ENCODE data around the gene FBXO22. TPM values are rescaled to one million over a fixed set of nuclear protein-coding genes. Genes with fewer than 3 reads are reported as not detected.

Gene FBXO22
- total and polyA plus RNA-seq, 12 donors: 3.8 to 23.4 (median 18.4) TPM

GRCh38 chr15:75948761-75949296 is 45.2 kb downstream of the FBXO22 start:
- Histone ChIP-seq H3K27me3 (peaks cover 0 to 65% (median 17%) of the 10 kb centered on the region in 7 donors), H3K4me3 (no peak overlapping the region), H3K9me3 (no peaks in the 10 kb centered on the region), H3K27ac (no peak overlapping the region), H3K4me1 (no peaks in the 10 kb centered on the region), H3K36me3 (no peaks in the 10 kb centered on the region)
- intact Hi-C loops (cut with DNase I): no loop called here
- ATAC-seq (no peak), DNase-seq (no peak)
- 81 to 82% methylated on average over 8 of the region's 8 CpGs for WGBS, 2 donors
- TF ChIP-seq, protein P1, sequence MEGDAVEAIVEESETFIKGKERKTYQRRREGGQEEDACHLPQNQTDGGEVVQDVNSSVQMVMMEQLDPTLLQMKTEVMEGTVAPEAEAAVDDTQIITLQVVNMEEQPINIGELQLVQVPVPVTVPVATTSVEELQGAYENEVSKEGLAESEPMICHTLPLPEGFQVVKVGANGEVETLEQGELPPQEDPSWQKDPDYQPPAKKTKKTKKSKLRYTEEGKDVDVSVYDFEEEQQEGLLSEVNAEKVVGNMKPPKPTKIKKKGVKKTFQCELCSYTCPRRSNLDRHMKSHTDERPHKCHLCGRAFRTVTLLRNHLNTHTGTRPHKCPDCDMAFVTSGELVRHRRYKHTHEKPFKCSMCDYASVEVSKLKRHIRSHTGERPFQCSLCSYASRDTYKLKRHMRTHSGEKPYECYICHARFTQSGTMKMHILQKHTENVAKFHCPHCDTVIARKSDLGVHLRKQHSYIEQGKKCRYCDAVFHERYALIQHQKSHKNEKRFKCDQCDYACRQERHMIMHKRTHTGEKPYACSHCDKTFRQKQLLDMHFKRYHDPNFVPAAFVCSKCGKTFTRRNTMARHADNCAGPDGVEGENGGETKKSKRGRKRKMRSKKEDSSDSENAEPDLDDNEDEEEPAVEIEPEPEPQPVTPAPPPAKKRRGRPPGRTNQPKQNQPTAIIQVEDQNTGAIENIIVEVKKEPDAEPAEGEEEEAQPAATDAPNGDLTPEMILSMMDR (IDR thresholded peaks at IDR 0.05): no peak

DNA sequence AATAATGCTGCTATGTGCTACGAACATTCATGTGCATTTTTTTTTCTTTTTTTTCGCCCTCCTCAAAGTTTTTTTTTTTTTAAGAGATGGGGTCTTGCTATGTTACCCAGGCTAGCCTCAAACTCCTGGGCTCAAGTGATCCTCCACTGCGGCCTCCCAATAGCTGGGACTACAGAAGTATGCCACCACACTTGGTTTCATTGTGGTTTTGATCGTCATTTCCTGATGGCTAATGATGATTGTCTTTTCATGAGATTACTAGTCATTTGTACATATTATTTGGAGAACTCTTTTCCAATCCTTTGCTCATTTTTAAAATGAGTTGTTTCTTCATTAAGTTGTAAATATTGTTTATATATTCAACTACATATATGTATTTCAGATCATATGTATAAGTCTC is 48.8 kb downstream of the FBXO22 start:
- DNase-seq: no peak
- H3K27me3 ChIP-seq: peaks cover 0 to 59% (median 18%) of the 10 kb centered on the region in 7 donors
- 88 to 94% methylated on average over 4 of the region's 4 CpGs for WGBS, 2 donors
- no peaks in the 10 kb centered on the region for H3K9me3 ChIP-seq
- no peak for ATAC-seq
- TF ChIP-seq, protein P1 (IDR thresholded peaks at IDR 0.05): no peak
- no peaks in the 10 kb centered on the region for H3K36me3 ChIP-seq
- no peak overlapping the region for H3K27ac ChIP-seq
- no peaks in the 10 kb centered on the region for H3K4me1 ChIP-seq
- no peak overlapping the region for H3K4me3 ChIP-seq
- intact Hi-C loops (cut with DNase I): no loop called here

- peaks cover 0 to 49% (median 12%) of the 10 kb centered on the region in 7 donors for H3K27me3 ChIP-seq
- 59 to 71% methylated on average over 1 of the region's 1 CpG for WGBS, 2 donors
- TF ChIP-seq, protein P1 (IDR thresholded peaks at IDR 0.05): no peak
- no peak for DNase-seq
- H3K4me3 ChIP-seq: no peak overlapping the region
- intact Hi-C loops (cut with DNase I): no loop called here
- no peaks in the 10 kb centered on the region for H3K36me3 ChIP-seq
- ATAC-seq: no peak
- no peak overlapping the region for H3K27ac ChIP-seq
- no peaks in the 10 kb centered on the region for H3K9me3 ChIP-seq
- no peaks in the 10 kb centered on the region for H3K4me1 ChIP-seq
These were observed 52.0 kb downstream of the FBXO22 start for GRCh38 chr15:75955720-75956119.

DNA sequence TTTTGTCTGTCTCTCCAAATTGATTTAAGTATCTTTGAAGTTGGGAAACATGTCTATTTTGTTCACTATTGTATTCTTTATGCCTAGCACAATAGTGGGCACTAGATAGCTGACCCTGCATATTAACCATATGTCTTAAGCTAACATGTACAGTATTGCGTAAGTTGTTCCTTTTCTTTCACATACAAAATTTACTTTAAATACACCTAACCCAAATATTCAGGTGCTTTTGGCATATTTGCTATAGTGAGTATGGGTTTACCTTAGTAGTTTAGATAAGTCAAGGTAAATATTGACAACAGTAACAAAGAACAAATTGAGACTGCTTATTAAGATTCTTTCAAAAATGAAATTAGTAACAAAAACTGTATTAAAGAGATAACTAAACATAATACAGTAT is 57.7 kb downstream of the FBXO22 start:
- H3K4me1 ChIP-seq: no peaks in the 10 kb centered on the region
- no peak for DNase-seq
- WGBS, 2 donors: 97 to 100% methylated on average over 1 of the region's 1 CpG
- H3K4me3 ChIP-seq: no peak overlapping the region
- TF ChIP-seq, protein P1 (IDR thresholded peaks at IDR 0.05): no peak
- H3K27ac ChIP-seq: no peak overlapping the region
- no peak for ATAC-seq
- H3K9me3 ChIP-seq: peaks cover 0 to 11% (median 0%) of the 10 kb centered on the region in 11 donors
- H3K27me3 ChIP-seq: peaks cover 0 to 13% (median 4%) of the 10 kb centered on the region in 7 donors
- intact Hi-C loops (cut with DNase I): no loop called here
- H3K36me3 ChIP-seq: no peaks in the 10 kb centered on the region
